Measurements from ENCODE around the gene NAA10.

- TF ChIP-seq CTCF (conservative IDR thresholded peaks at IDR 0.05; ENCODE audit: low read length) (no peak), EZH2phosphoT487 (IDR thresholded peaks at IDR 0.05; ENCODE audit: borderline replicate concordance) (no peak)
Observed at GRCh38 chrX:153897899-153898298, 36.9 kb downstream of the NAA10 start.

All from Loucy (cell line).